Measurements from ENCODE around the gene CFAP45.

Gene CFAP45

DNA sequence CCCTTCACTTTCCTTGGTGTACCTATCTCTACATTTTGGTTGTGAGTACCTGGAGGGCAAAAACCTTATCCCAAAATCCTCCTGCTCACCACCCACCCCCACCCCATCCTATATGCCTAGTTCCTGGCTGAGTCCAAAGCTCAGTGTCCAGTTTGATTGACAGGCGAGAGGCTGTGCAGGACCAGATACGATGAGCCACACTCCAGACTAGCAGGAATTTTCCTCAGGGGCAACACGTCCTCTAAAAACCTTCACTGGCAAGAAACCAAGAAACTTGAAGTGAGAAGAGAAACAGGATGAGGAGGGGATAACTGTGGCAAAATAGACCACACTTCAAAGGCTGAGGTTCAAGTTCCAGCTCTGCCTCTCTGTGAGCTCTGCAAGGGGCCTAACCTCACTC lies 74.4 kb downstream of the CFAP45 start:
- no peak for DNase-seq

DNA sequence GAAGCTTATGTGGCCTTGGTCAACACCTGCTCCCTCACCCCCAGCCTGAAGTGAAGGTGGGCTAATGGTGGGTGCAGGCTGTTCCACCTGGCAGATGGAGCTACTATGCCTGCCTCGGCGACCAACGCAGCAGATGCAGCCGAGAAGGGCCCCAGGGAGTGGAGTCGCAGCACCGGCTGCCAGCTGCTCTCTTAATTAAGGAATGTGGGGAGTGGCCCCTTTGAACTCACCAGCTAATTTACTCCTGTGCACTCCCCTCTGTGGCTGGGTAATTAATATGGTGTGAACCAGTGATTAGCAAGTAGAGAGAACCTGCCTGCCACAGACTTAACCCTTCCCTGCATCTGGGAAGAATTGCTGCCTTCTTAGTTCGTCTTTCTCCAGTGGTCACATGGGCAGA lies 76.6 kb downstream of the CFAP45 start:
- no peak for DNase-seq

Data from activated naive CD4-positive, alpha-beta T cell (primary cell).